ENCODE measurements around the gene PLEKHN1. TPM values are rescaled to one million over a fixed set of nuclear protein-coding genes. Genes with fewer than 3 reads are reported as not detected.
"Not testable (repeated sequence)": the region's sequence is repeated elsewhere in the genome, so short reads cannot be mapped to it uniquely, and the experiment has no call there.

The PLEKHN1 gene
- polyA plus RNA-seq, 1 donor: 0.49 TPM

DNA sequence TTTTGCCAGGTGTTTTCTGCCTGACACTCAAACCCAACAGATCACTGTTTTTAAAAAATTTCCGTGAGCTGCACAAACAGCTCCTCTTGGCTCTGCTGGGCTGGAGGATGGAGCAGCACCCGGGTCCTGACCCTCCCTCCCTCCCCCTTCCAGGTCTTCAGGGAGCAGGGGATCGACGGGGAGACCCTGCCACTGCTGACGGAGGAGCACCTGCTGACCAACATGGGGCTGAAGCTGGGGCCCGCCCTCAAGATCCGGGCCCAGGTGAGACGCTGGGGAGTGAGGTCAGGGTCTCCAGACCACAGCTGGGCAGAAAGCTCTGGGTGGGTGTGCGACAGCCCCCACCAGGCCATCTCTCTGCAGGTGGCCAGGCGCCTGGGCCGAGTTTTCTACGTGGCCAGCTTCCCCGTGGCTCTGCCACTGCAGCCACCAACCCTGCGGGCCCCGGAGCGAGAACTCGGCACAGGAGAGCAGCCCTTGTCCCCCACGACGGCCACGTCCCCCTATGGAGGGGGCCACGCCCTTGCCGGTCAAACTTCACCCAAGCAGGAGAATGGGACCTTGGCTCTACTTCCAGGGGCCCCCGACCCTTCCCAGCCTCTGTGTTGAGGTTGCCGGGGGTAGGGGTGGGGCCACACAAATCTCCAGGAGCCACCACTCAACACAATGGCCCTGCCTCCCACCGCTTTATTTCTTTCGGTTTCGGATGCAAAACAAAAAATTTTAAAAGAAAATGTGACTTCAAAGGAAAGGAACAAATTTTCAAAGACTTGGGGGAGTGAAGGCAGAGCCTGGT lies 22.5 kb upstream of the PLEKHN1 start:
- Histone ChIP-seq H3K4me1 (ENCODE audit: control insufficient read depth, insufficient read depth, low read length) (peaks cover 28% of the 10 kb centered on the region), H3K27ac (ENCODE audit: low read length) (peak overlapping the region; percentile 23), H3K4me3 (ENCODE audit: low read length) (no peak overlapping the region), H3K9me3 (ENCODE audit: control insufficient read depth, low read depth, low read length) (peaks cover 18% of the 10 kb centered on the region), H3K36me3 (ENCODE audit: control insufficient read depth, insufficient read depth, low read length) (peaks cover 45% of the 10 kb centered on the region), H3K27me3 (ENCODE audit: control insufficient read depth, insufficient read depth, low read length) (peaks cover 43% of the 10 kb centered on the region)
- no peak for DNase-seq
- no CpG with 5 or more reads among the region's 27 CpGs for WGBS (ENCODE audit: insufficient coverage, low lambda C conversion rate)

DNA sequence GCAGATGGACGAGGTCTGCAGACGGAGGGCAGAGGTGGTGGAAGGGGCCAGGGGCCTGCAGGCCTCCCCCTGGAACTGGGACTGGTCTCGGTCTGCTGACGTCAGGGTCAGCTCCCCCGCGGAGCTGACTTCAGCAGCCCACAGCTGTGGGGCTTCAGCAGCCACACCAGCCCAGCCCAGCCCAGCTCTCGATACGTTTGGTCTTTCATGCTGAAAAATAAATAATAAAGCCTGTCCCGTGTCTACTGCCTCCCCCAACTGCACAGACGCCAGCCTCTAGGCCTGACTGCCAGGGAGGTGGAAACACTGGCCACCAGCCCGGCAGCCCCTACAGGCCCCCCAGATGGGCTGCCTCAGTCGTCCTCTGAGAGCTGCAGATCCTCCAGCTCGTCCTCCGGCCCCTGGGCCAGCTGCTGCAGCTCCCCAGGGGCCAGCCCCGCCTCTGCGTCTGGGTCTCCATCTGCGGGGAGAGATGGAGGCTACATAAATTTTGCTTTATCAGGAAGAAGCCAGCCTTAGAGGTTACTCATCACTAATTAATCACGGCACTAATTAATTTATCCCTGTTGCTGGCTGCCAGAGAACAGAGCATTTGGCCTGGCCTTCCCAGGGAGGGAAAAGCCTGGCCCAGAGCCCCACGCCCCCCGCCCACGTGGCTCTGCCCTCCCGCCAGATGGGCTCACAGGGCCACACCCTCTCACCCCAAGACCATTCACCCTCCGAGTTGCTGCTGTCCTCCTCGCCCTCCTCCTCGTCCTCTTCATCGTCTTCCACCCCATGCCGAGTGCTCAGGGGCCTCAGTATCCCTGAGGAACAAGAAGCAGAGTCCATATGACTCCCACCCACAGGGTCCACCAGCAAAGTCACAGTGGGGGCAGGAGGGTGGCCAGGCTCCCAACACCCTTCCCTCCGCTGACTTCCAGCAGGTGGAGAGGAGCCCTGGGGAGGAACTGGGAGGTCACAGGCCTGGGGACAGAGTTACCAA lies 21.6 kb upstream of the PLEKHN1 start:
- H3K9me3 ChIP-seq (ENCODE audit: control insufficient read depth, low read depth, low read length): peaks cover 16% of the 10 kb centered on the region
- H3K4me1 ChIP-seq (ENCODE audit: control insufficient read depth, insufficient read depth, low read length): peaks cover 23% of the 10 kb centered on the region

DNA sequence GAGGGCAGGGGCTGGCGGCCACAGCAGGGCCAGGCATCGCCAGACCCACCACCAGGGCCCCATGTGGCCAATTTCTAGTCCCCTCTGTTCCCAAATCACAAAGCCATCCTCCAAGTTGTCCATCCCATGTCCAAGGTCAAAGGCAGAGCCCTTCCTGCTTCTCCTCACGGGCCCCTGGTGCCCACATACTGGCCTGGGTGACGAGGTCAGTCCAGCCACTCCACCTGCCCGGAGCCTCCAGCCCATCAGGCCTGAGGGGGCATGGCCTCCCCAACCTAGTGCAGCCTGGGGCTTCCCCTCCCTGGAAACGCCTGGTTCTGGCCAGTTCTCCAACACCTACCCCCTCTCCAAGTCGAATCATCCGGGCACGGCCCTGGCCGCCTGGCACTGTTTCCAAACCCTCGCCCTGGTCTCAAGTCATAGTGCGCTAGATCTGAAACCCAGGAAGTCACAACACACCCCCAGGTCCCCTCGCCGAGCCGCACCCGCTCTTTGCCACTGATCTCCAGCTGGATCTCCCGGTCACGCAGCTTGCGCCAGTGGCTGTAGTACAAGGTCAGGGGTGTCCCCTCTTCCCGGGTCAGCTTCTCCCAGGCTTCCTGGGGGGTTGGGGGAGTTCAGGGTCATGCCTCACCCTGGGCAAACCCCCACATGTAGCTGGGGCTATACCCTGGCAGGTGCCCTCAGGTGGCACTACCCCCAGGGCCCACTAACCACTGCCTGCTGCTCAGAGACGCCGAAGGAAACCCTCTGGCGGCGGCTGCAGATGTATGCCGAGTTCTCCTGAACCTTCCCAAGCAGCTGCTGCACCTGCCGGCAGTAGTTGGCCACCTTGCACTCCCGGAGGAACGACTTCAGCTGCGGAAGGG lies 20.4 kb upstream of the PLEKHN1 start:
- H3K27me3 ChIP-seq (ENCODE audit: control insufficient read depth, insufficient read depth, low read length): peaks cover 23% of the 10 kb centered on the region
- H3K9me3 ChIP-seq (ENCODE audit: control insufficient read depth, low read depth, low read length): peaks cover 13% of the 10 kb centered on the region
- H3K4me1 ChIP-seq (ENCODE audit: control insufficient read depth, insufficient read depth, low read length): peaks cover 13% of the 10 kb centered on the region
- H3K36me3 ChIP-seq (ENCODE audit: control insufficient read depth, insufficient read depth, low read length): peaks cover 67% of the 10 kb centered on the region
- DNase-seq: no peak
- H3K27ac ChIP-seq (ENCODE audit: low read length): no peak overlapping the region
- no peak overlapping the region for H3K4me3 ChIP-seq (ENCODE audit: low read length)
- WGBS (ENCODE audit: insufficient coverage, low lambda C conversion rate): no CpG with 5 or more reads among the region's 29 CpGs

More for the DNA sequence above, 21.6 kb upstream of the PLEKHN1 start:
- H3K36me3 ChIP-seq (ENCODE audit: control insufficient read depth, insufficient read depth, low read length): peaks cover 54% of the 10 kb centered on the region
- no peak overlapping the region for H3K4me3 ChIP-seq (ENCODE audit: low read length)
- H3K27me3 ChIP-seq (ENCODE audit: control insufficient read depth, insufficient read depth, low read length): peaks cover 34% of the 10 kb centered on the region
- no CpG with 5 or more reads among the region's 28 CpGs for WGBS (ENCODE audit: insufficient coverage, low lambda C conversion rate)
- peak overlapping the region; percentile 23 for H3K27ac ChIP-seq (ENCODE audit: low read length)
- peak in 1 of 2 donors; percentile 50 for DNase-seq

DNA sequence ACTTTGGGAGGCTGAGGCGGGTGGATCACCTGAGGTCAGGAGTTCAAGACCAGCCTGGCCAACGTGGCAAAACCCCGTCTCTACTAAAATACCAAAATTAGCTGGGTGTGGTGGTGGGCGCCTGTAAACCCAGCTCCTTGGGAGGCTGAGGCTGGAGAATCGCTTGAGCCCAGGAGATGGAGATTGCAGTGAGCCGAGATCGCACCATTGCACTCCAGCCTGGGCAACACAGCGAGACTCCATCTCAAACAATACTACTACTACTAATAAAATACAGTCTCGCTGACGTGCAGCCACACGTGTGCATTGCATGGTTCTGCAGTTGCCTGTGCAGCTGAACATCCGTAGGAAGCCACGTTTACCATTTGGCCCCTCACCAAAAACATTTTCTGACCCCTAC lies 19.5 kb upstream of the PLEKHN1 start:
- no CpG with 5 or more reads among the region's 13 CpGs for WGBS (ENCODE audit: insufficient coverage, low lambda C conversion rate)
- peaks cover 76% of the 10 kb centered on the region for H3K36me3 ChIP-seq (ENCODE audit: control insufficient read depth, insufficient read depth, low read length)

DNA sequence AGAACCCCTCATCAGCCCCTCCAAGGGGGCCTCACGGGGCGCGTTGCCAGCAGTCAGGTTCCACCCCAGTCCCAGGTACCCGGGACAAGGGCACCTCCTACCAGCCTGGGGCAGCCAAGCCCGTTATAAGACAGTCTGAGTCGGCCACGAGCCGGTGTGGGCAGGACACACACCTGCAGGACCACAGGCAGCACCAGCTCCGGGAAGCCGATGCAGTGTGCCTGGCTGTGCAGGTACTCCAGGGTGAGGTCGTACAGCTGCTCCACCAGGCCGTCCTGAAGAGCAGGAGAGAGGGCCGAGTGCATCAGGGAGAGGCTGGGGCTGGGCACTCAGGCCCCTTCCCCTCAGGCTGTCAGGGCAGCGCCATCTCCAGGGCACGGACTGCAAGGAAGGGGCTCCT lies 18.3 kb upstream of the PLEKHN1 start:
- H3K27me3 ChIP-seq (ENCODE audit: control insufficient read depth, insufficient read depth, low read length): peaks cover 8% of the 10 kb centered on the region
- H3K4me3 ChIP-seq (ENCODE audit: low read length): no peak overlapping the region
- peaks cover 4% of the 10 kb centered on the region for H3K9me3 ChIP-seq (ENCODE audit: control insufficient read depth, low read depth, low read length)
- no peak overlapping the region for H3K27ac ChIP-seq (ENCODE audit: low read length)
- DNase-seq: no peak
- no CpG with 5 or more reads among the region's 15 CpGs for WGBS (ENCODE audit: insufficient coverage, low lambda C conversion rate)
- peaks cover 4% of the 10 kb centered on the region for H3K4me1 ChIP-seq (ENCODE audit: control insufficient read depth, insufficient read depth, low read length)
- H3K36me3 ChIP-seq (ENCODE audit: control insufficient read depth, insufficient read depth, low read length): peaks cover 87% of the 10 kb centered on the region

More for the DNA sequence above, 19.5 kb upstream of the PLEKHN1 start:
- H3K9me3 ChIP-seq (ENCODE audit: control insufficient read depth, low read depth, low read length); H3K27ac ChIP-seq (ENCODE audit: low read length); H3K4me1 ChIP-seq (ENCODE audit: control insufficient read depth, insufficient read depth, low read length); DNase-seq; H3K4me3 ChIP-seq (ENCODE audit: low read length): not testable (repeated sequence)
- peaks cover 16% of the 10 kb centered on the region for H3K27me3 ChIP-seq (ENCODE audit: control insufficient read depth, insufficient read depth, low read length)

DNA sequence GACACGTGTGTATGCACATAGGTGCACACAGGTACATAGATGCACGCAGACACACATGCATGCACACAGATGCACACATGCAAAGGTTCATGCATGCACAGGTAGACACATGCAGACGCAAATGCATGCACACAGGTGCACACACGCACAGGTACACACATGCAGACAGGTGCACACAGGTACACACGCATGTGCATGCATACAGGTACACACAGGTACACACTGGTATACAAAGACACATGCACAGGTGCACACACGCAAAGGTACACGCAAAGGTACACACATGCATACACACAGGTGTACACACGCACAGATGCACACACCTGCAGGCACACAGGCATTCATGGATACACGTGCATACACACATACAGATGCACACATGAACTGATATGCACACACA lies 16.0 kb upstream of the PLEKHN1 start:
- H3K27ac ChIP-seq (ENCODE audit: low read length): no peak overlapping the region
- 80% methylated on average over 1 of the region's 9 CpGs for WGBS (ENCODE audit: insufficient coverage, low lambda C conversion rate)

DNA sequence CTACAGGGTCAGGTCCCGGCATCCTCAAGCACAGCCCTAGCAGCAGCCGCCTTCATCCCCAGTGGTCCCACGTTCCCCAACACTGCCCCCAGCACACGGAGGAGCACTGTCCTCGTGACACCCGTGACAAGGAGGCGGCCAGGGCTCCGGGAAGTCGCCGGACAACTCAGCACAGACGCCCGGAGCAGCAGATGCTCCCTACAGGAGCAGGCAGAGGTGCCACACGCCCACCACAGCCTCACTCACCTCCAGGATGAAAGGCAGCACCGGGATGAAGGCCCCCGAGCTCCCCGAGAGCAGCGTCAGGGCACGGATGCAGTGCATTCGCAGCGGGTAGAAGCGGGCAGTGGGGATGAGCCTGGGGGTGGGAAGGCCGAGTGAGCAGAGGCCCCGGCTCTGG lies 15.4 kb upstream of the PLEKHN1 start:
- Histone ChIP-seq H3K27ac (ENCODE audit: low read length) (no peak overlapping the region), H3K36me3 (ENCODE audit: control insufficient read depth, insufficient read depth, low read length) (peaks cover 96% of the 10 kb centered on the region), H3K4me1 (ENCODE audit: control insufficient read depth, insufficient read depth, low read length) (no peaks in the 10 kb centered on the region), H3K4me3 (ENCODE audit: low read length) (no peak overlapping the region), H3K27me3 (ENCODE audit: control insufficient read depth, insufficient read depth, low read length) (no peaks in the 10 kb centered on the region), H3K9me3 (ENCODE audit: control insufficient read depth, low read depth, low read length) (no peaks in the 10 kb centered on the region)
- DNase-seq: no peak
- no CpG with 5 or more reads among the region's 23 CpGs for WGBS (ENCODE audit: insufficient coverage, low lambda C conversion rate)

More for the DNA sequence above, 16.0 kb upstream of the PLEKHN1 start:
- Histone ChIP-seq H3K9me3 (ENCODE audit: control insufficient read depth, low read depth, low read length) (no peaks in the 10 kb centered on the region), H3K4me1 (ENCODE audit: control insufficient read depth, insufficient read depth, low read length) (no peaks in the 10 kb centered on the region), H3K36me3 (ENCODE audit: control insufficient read depth, insufficient read depth, low read length) (peaks cover 96% of the 10 kb centered on the region), H3K27me3 (ENCODE audit: control insufficient read depth, insufficient read depth, low read length) (no peaks in the 10 kb centered on the region), H3K4me3 (ENCODE audit: low read length) (no peak overlapping the region)
- no peak for DNase-seq

DNA sequence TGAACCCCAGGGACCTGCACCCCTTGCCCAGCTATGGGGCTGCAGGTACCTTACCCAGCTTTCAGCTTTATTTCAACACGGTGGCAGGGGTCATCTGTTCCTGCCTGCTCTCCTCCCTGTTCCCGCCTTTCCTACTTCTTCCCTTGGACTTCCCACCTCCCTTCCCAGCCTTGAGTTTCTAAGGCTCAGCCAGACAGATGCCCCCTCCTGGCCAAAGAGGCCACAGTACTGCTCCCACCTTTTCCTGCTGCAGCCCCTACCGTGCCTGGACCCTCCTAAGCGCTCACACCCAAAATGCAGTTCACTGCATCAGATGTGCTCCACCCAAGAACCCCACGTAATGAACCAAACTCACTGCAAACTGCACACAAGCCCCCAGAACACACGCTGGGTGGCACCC lies 14.9 kb upstream of the PLEKHN1 start:
- H3K4me3 ChIP-seq (ENCODE audit: low read length): no peak overlapping the region
- H3K9me3 ChIP-seq (ENCODE audit: control insufficient read depth, low read depth, low read length): no peaks in the 10 kb centered on the region
- H3K27me3 ChIP-seq (ENCODE audit: control insufficient read depth, insufficient read depth, low read length): no peaks in the 10 kb centered on the region
- WGBS (ENCODE audit: insufficient coverage, low lambda C conversion rate): 75% methylated on average over 1 of the region's 6 CpGs
- peaks cover 97% of the 10 kb centered on the region for H3K36me3 ChIP-seq (ENCODE audit: control insufficient read depth, insufficient read depth, low read length)
- no peak for DNase-seq
- no peak overlapping the region for H3K27ac ChIP-seq (ENCODE audit: low read length)
- no peaks in the 10 kb centered on the region for H3K4me1 ChIP-seq (ENCODE audit: control insufficient read depth, insufficient read depth, low read length)

DNA sequence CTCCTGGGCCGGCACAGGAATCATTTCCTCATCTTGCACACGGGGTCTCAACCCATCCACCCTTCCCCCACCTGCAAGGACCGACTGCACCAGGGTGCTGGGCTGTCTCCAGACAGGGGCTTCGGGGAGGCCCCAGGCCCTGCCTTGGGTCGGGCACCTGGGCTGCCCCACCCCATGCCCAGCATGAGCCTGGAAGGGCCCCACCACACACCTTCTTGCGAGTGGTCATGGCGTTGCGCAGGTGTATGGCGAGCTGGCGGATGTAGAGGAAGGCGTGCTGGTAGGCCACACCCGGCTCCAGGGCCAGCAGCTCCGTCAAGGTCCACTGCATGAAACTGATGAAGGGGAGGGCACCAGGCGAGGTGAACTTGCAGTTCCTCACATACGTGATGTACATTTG lies 14.1 kb upstream of the PLEKHN1 start:
- no CpG with 5 or more reads among the region's 15 CpGs for WGBS (ENCODE audit: insufficient coverage, low lambda C conversion rate)
- no peak for DNase-seq

DNA sequence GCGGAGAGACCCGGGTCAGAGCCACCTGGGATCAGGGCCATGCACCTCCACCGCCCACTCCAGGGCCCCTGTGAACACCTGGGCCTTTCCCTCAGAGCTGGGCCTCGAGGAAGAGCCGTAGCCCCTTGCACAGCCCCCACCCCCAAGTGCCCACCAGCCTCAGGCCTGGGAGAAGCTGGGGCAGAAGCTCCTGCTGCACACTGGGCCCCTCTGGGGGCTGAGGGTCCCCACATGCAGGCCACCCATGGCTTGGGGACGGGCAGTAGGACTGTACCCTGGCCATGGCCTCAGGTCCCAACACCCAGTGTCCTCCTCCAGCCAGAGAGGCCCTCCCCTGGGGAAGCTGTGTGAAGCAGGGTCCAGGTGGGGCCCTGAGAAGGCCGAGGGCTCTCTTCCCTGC lies 13.7 kb upstream of the PLEKHN1 start:
- no peak for DNase-seq
- H3K27me3 ChIP-seq (ENCODE audit: control insufficient read depth, insufficient read depth, low read length): no peaks in the 10 kb centered on the region
- H3K4me1 ChIP-seq (ENCODE audit: control insufficient read depth, insufficient read depth, low read length): peaks cover under 1% of the 10 kb centered on the region
- no peak overlapping the region for H3K27ac ChIP-seq (ENCODE audit: low read length)
- H3K9me3 ChIP-seq (ENCODE audit: control insufficient read depth, low read depth, low read length): no peaks in the 10 kb centered on the region
- no CpG with 5 or more reads among the region's 7 CpGs for WGBS (ENCODE audit: insufficient coverage, low lambda C conversion rate)
- H3K36me3 ChIP-seq (ENCODE audit: control insufficient read depth, insufficient read depth, low read length): peaks cover 93% of the 10 kb centered on the region
- no peak overlapping the region for H3K4me3 ChIP-seq (ENCODE audit: low read length)

More for the DNA sequence above, 14.1 kb upstream of the PLEKHN1 start:
- Histone ChIP-seq H3K36me3 (ENCODE audit: control insufficient read depth, insufficient read depth, low read length) (peaks cover 97% of the 10 kb centered on the region), H3K27ac (ENCODE audit: low read length) (no peak overlapping the region), H3K27me3 (ENCODE audit: control insufficient read depth, insufficient read depth, low read length) (no peaks in the 10 kb centered on the region), H3K9me3 (ENCODE audit: control insufficient read depth, low read depth, low read length) (no peaks in the 10 kb centered on the region), H3K4me3 (ENCODE audit: low read length) (no peak overlapping the region), H3K4me1 (ENCODE audit: control insufficient read depth, insufficient read depth, low read length) (no peaks in the 10 kb centered on the region)
